ENCODE data around the gene BCCIP.

BCCIP gene

DNA sequence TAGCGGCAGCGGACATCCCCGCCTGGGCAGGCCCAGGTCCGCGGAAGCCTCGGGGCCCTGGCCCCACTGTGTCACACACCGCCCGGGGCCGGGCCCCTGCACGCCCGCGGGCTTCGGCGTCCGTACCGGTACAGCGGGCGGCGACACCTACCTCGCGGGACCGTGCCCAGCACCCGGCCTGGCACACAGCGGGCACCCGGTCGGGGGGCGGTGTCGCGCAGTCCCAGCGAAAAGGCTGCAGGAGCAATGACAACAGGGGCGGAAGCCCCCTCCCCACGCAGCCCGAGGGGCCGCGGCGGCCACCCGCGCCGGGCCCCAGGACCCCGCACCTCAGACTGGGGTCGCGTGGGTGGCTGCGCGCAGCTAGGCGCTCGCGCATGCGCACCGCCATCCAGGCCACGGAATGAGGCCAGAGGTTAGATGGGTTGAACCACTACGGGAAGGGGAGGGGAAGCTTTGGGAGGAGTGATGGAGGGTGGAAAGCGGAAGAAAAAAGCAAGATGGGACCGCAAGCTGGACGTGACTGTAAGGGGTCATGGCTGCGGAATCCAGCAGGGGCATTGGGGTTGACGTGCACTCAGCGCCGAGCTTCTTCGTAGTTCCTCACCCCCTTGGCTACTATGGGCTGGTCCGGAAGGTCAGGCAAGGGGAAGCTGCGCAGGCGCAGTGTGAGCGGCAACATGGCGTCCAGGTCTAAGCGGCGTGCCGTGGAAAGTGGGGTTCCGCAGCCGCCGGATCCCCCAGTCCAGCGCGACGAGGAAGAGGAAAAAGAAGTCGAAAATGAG, at the start of gene BCCIP, which contains the start of gene UROS:
Gene BCCIP (plus strand): TSS at position 669 of the 785 bp plus-strand sequence. CDS start 12 bp downstream, at position 681.
Gene UROS (minus strand): TSS at position 381 of the 785 bp plus-strand sequence. CDS start 6,759 bp downstream, outside the sequence.
- DNase-seq (ENCODE audit: low spot score): peak; percentile 94

DNA sequence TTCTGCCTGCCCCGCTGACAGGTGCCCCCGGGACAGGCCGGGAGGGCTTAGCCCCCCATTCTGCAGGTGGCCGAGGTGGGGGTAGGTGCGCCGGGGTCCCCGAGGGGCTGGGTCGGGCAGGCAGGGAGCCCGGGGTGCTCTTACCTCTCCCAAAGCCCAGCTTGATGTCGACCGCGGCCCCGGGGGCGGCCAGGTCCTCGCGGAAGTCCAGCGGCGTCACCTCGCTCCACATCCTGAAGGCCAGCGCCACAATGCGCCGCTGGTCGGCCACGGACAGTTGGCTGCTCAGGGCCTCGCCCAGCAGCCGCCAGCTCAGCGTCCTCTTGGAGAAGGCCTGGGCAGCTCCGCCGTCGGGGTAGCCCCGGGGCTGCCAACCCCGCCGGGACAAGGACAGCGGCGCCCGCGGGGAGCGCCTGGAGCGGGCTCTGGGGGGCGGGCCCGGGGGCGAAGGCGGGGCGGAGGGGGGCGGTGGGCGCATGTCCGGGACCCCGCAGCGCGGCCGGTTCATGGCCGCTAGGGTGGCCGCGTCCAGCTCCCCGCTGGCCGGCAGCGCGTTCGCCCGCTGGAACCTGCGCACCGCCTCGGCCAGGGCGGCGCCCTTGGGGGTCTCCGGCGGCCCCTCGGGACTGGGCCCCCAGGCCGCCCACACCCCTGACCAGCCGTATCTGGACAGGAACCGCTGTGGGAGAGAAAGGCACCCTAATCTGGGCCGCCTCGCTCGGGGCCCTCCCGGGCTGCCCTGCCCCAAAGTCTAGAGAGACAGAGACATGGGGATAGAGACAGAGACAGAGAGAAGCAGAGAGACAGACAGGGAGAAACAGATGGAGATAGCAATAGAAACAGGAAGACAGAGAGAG, 49.4 kb upstream of the BCCIP start:
- DNase-seq (ENCODE audit: low spot score): no peak

DNA sequence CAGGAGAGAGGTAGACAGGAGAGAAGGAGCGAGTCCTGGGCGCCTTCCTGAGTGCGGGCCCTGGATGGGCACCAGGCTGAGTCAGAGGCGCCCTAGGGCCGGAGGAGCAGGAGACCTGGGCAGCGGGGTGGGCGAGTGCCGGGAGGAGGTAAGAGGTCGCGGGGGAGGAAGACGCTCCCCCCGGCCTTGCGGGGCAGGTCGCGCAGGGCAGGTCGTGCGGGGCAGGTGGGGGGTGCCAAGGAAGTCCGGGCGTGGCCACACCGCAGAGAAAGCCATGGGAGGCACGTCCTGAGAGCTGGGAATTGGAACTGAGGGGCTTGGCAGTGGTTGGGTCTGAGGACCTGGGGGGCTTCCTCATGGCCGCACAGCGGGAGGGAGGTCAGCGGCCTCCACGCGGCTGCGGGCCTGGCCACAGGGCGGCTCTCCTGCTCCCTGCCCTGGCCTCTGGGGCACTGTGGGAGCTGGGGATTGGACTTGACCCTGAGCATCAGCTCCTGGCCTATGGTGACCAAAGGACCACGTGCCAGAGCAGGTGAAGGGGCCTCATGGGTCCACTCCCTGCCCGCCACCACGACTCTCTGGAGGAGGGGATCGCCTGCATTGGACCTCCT, 48.7 kb upstream of the BCCIP start:
- DNase-seq (ENCODE audit: low spot score): no peak

DNA sequence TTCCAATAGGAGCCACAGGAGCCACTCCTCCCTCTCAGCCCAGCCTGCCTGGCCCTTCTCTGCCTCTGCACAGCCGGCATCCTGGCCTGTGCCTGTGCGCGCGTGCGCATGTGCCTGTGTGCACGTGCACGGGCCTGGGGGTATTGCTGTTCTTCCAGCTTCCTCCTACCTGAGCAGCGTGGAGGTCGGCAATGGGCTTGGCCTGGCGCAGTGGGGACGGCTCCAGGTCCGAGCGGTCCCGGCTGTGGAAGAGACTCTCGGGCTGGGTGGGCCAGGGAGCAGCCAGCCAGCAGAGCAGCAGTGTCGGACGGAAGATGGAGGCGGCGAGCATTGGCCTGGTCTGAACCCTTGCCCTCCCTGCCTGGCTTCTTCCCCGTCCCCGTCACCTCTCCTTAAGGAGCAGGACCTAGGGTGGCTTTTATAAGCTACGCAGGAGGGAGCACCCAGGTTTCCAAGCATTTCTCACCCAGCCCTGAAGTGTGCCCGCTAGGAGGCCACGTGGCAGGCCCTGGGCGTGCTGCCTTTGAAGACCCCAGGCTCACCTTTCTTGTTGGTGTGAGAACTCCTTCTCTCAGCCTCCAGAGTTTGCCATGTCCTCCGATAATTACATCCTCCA, 47.7 kb upstream of the BCCIP start, which contains the start of gene MMP21:
Gene MMP21 (minus strand): TSS at position 331 of the 616 bp plus-strand sequence. CDS start 0 bp downstream, at position 331.
- DNase-seq (ENCODE audit: low spot score): no peak

DNA sequence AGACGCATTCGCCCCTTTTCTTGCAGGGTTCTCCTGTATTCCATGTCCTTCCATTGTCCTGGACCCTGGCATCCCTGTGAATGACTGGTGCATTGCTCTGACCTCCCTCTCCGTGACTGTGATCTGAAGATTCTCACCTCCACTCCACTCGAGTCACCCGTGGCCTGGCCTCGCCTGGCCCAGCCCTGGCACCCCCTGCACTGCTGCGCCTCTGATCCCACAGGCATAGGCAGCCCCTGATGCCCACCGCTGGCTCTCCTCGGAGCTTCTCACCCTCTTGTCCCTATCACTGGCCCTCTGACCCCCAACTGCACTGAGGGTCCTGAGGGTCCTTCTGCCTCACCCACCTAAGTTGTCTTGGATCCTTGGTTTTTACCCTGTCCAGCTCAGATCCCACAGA, 45.5 kb upstream of the BCCIP start:
- no peak for DNase-seq (ENCODE audit: low spot score)

DNA sequence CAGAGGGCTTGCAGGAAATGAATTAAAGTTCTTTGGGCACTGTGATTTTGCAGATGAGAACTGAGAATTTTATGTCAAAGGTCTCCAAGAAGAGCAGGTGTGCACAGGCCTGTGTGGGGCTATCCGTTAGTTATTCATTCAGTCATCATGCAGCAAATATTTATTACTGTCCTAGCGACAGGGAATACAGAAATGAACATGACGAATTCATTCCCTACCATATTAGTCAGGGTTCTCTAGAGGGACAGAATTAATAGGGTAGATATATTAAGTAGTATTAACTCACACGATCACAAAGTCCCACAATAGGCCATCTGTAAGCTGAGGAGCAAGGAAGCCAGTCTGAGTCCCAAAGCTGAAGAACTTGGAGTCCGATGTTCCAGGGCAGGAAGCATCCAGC, 44.8 kb upstream of the BCCIP start:
- DNase-seq (ENCODE audit: low spot score): no peak

DNA sequence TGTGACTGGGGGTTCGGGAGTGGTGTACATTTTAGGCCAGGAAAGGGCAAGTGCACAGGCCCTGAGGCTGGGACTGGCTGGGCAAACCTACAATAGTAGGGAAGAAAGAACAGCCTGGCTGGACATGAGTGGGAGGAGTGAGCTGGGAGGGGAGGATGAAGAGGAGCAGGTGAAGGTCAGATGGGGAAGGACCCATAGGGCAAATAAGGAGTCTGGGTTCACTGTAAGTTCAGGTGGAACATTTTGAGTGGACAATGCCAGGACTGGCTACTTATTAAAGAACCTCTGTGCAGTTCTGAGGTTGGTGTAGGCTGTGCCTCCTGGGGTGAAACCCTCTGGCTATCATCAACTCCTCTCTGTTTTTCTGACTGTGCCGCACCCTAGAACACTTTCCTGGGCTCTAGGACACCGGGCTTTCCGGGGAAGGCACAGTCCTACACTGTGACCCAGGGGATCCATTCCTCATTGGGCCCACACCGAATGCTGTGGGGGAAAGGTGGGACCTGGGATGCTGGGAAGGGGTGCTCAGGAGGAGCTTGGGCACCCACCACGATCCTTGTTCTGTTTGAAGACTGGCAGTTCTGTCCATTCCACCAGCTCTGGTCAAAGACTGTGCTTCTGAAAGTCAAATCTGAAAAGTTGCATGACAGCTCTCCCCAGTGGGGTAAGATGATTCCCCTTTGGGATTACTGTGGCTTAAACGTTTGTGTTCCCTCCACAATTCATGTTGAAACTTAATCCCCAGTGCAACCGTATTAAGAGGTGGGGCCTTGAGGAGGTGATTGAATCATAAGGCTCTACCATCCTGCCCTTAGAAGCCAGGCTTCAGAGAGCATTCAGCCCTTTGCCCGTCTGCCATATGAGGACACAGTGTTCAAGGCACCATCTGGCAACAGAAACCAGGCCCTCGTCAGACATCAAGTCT, 43.7 kb upstream of the BCCIP start:
- DNase-seq (ENCODE audit: low spot score): no peak

DNA sequence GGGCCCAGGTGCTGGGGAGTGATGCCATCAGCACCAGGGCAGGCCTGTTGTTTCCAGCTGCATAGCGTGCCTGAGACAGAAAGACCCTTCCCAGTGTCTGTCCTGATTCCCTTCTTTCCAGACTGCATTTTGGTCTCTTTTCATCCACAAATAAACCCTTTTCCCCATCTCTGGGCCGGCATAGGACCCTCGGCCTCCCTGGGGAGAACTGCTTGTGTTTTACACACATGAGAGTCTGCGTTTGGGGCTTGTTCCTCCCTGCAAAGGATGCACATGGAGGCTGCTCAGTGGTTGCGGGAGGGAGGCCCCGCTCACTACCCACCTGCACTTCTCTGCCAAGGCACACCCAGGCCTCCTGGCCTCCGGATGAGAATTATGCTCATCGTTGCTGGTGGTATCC, 42.0 kb upstream of the BCCIP start:
- no peak for DNase-seq (ENCODE audit: low spot score)

DNA sequence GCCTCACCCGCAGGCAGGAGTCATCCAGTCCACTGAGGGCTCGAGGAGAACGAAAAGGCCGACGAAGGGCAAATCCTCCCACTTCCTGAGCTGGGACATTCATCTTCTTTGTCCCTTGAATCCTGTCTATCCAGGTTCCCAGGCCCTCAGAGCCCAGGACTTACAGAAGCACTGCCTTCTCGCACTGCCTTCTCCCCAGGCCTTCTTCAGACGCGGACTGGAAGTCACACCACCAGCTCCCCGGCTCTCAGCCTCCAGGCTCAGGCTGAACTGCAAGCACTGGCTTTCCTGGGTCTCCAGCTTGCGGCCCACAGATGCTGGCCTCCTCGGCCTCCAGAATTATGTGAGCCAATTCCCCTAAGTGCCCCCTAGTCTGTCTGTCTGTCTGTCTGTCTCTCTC, 41.3 kb upstream of the BCCIP start:
- no peak for DNase-seq (ENCODE audit: low spot score)

DNA sequence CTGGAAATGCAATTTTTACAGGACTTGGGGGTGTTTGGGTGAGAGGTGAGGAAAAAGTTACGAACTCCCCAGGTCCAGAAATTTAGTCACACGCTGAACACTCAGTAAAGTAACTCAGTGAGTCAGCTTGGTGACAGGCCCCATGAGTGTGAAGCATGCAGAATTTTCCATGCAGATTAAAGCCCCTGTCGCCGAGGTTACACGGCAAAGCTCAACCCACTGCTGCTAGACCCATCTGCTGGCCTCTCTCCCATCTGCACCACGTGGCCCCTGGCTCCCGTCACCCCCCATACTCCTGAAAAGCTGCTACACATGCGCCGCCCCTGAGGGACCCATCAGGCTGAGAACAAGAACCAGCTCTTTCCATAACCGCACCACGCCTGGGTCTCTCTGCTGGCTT, 40.7 kb upstream of the BCCIP start:
- no peak for DNase-seq (ENCODE audit: low spot score)

DNA sequence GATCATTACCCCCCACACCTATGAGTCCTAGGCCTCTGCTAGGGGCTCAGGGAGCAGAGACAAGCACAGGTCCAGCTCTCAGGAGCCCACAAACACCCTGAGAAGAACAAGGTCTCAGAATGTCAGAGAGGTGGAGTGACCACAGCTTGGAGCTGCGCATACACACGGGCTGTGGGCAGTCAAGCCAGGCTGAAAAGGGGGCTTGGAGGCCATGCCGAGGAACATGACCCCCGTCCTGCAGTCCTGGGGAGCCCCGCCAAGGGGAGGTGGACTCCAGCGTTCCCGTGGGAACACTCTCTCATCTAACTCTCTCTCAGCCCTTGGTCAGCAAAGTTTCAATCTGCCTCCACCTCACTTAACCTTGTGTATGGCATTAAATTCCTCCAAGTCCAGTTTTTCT, 39.9 kb upstream of the BCCIP start:
- DNase-seq (ENCODE audit: low spot score): no peak

DNA sequence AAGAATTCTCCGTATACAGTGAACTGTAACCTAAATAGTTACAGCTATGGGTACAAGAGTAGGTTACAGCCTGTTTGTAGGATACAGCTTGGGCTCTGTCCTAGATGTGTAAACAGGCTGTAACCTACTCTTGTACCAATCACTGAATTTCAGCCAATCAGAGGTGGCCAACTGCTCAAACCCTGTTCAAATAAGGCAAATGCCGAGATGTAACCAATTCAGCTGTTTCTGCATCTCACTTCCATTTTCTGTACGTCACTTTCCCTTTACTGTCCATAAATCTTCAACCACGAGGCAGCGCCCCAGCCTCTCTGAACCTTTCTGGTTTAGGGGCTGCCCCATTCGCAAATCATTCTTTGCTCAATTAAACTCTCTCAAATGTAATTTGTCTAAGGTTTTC, 39.4 kb upstream of the BCCIP start:
- no peak for DNase-seq (ENCODE audit: low spot score)

DNA sequence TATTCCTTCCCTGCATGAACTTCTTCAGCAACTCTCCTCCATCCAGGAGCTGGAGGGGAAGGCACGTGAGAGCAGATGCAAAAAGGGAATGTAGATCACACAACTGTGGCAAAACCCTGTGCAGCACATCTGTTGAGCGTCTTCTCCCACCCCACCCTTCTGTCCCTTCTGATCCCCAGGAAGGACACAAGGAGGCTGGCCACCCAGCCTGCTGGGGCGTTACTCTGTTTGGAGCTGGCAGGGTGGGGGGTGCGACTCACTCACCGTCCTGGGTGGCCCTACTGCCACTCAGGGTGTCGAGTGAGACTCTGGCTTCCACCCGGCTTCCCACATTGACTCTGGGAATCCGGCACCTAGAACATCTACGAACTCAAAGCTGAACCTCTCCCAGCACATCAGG, 37.6 kb upstream of the BCCIP start:
- no peak for DNase-seq (ENCODE audit: low spot score)

DNA sequence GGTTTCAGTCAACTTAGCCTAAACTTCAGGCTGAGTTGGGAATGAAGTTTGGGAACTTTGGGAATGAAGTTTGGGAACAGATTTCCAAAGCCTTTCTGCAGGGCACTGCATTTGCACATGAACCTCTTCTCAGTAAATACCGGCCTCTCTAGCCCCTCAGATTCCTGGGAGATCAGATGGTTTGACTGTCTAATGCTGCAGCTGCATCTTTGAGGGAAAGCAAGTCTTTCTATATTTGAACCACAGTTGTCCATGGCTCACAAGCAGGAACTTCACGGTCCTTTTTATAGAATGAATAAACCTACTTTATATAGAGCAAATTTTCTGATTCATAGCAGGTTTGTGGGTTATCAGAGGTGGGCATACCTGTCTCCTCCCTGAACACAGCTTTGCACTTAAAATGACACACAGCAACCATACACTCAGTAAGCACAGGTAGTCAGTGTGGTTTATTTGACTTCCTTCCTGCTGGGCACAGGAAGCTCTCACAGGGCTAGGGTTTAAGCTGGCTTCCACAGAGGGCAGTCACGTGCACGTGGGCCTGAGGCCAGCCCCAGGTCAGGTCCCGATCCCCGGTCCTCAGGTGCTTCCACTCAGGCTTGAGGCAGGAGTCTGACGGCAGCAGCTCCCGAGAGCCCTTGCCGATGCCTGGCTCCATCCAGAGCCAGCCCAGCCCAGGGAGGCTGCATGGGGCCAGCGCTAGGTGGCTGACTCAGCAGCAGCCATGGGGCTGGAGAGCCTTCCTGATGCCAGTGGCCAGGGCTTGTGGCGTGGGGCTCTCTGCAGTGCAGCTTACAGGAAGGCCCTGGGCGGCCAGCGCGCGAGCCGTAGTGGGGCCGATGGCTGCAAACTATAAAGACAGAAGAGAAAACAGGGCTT, 35.0 kb upstream of the BCCIP start:
- DNase-seq (ENCODE audit: low spot score): no peak

DNA sequence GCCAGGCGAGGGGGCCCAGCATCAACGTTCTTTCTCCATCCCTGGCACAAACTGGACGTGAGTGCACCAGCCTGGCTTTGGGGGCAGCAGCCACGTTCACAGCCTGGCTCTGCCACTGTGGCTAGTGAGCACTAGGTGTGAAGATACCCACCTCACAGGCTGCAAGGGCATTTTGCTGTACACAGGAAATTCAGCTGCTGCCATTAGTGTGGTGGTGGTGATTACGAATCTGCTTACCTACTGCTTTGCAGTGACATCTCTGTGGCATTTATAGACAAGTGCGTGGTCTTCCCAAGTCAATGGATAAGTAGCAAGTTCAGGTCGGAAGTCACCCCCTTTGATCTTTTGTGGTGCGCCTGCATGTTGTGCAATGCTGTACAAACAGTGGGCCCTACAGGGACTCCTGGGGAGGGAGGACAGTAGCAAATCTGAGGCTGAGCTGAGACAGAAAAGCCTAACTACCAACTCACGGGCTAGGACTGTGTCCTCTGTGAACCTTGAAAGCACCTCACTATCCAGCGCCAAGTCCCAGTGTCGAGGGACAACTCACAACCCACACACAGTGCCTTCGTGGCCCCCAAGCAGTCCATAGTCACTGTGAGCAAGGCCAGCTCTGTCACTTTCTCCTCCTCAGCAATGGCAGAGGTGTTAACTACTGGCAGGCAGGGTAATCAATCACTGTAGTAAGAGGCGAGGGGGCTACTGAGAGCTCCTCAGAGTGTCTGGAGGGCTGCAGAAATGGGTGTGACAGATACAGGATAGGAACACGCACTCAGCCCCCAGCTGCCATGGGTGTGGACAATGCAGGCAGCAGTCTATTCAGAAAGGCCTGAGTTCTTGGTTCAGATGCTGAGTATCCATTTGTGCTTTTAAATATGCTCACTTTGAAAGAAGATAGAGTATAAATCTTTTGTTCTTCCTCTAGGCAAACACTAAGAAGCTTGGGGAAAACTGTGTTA, 30.7 kb upstream of the BCCIP start:
- no peak for DNase-seq (ENCODE audit: low spot score)

DNA sequence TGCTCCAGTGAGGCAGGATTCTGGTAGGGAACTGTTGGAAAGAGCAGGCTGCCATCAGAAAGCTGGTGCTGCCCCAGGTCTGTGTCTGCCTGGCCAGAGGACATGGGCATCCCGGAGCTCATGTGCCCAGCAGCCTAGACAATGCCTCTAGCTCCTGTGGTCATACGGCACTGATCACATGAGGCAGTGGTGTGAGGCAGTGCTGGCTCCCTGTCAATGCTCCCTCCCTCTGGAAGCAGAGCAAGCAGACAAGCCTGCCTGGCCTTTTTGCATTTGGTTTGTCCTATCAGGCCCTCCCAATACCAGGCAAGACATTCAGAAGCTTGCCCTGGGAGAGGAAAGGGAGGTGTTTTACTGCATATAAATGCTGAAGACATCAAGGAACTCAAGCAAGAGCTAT, 28.2 kb upstream of the BCCIP start:
- DNase-seq (ENCODE audit: low spot score): no peak

DNA sequence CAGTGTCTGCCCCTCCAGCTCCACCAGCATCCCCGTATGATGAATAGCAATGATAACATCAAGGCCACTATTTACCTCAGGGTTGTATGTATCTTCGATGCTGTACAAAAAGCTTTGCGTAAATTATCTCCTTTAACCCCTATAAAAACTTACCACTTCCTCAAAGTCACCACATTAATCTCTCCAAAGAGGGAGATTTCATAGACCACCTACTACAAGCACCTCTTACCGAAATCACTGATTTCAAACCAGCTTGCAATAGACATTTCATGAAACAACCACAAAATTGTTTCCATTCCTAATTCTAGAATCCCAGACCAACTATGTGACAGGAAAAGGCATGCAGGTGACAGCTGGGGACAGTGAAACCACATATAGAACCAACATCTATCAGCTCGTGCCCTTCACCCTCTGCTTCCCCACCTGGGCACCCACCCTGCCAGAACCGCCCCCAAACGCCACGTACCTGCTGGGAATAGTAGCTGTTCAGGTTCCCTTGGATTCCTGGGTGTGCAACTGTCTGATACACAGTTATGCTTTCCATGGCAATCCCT, 27.6 kb upstream of the BCCIP start:
- no peak for DNase-seq (ENCODE audit: low spot score)

DNA sequence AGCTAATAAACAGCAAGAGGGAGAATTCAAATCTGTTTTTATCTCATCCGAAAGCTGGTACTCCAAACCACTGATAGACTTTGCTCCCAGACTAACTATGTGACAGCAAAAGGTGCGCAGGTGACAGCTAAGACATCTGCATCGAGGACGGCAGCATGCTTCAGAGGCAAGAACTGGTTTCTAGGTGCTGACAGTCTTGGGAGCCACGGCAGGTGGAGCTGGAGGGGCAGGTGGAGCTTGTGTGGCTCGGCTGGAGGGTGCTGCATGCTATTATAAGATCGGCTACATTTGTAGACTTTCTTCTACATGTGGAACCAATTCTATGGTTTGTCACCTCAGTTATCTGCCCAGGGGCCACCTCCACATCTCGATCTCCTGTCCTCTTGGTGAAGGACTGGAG, 25.9 kb upstream of the BCCIP start:
- no peak for DNase-seq (ENCODE audit: low spot score)

Measured in LoVo (cell line).